Measurements from ENCODE around the gene TBC1D16. TPM values are rescaled to one million over a fixed set of nuclear protein-coding genes. Genes with fewer than 3 reads are reported as not detected.

The TBC1D16 gene
- total RNA-seq, 1 experiment from 2014 or later = 85.8 TPM

DNA sequence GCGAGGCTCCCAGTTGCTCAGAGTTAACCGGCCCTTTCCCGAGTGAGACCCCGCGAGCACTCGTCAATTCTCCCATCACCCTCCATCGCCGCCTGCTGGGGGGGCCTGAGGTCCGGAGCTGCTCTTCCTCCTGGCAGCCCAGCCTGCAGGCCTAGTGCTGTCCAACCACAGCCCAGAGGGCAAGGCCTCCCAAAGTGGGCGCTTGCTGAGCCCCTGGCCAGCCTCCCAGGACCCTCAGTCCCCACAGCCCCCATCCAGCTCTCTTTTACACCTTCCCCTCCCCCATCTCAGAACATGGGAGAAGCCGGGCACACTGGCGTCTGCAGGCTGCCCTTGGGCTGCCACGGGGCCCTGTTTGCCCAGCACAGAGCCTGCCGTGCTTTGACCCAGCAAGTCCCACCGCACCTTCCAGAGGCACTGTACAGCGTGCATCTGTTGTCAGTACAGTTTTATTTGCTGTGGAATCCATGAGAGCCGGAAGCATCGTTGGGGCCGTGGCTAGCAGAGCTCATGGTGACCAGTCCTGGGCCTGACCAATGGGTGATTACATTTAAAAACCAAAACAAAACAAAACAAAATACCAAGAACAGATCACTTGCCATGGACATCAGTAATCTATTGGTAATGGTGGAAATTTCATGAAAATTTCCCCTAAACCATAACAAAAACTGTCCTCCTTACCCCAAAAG lies 100.3 kb downstream of the TBC1D16 start:
- no peaks in the 10 kb centered on the region for H3K9me3 Mint-ChIP-seq
- H2BK12ac ChIP-seq (ENCODE audit: insufficient read length, low read depth, low read length) = no peak overlapping the region
- H4K5ac ChIP-seq (ENCODE audit: insufficient read length, low read depth, low read length) = no peak overlapping the region
- no peak overlapping the region for H2BK15ac ChIP-seq (ENCODE audit: low read depth, low read length)
- peaks cover 68 to 80% of the 10 kb centered on the region in 2 experiments for H3K4me1 Mint-ChIP-seq
- no peak overlapping the region for H3K56ac ChIP-seq (ENCODE audit: insufficient read length, low read depth, low read length)
- H3K4me3 Mint-ChIP-seq = no peak overlapping the region; a peak in 1 of 5 replicates
- no peaks in the 10 kb centered on the region for H3K79me1 ChIP-seq (ENCODE audit: insufficient read depth, low read depth, low read length, poor library complexity, severe bottlenecking)
- no peak overlapping the region for H3K4me2 ChIP-seq (ENCODE audit: insufficient read depth, insufficient read length, low read length)
- H2BK20ac ChIP-seq (ENCODE audit: low read depth, low read length, poor library complexity, severe bottlenecking) = no peak overlapping the region
- H2AFZ ChIP-seq (ENCODE audit: low read length) = no peak overlapping the region
- H3K27me3 Mint-ChIP-seq (ENCODE audit: low read depth) = peaks cover 16% of the 10 kb centered on the region
- no peaks in the 10 kb centered on the region for H3K9me3 ChIP-seq (ENCODE audit: control insufficient read depth, low read depth, low read length)
- H3K27me3 ChIP-seq (ENCODE audit: insufficient read depth, low read length) = no peaks in the 10 kb centered on the region
- no CpG with 5 or more reads among the region's 19 CpGs for WGBS (ENCODE audit: extremely low coverage, insufficient read length, low lambda C conversion rate)
- H4K91ac ChIP-seq (ENCODE audit: insufficient read length, low read depth, low read length) = no peak overlapping the region
- no peak overlapping the region for H3K23ac ChIP-seq (ENCODE audit: insufficient read length, low read depth, low read length)
- H4K8ac ChIP-seq (replicated peaks; ENCODE audit: insufficient read length, low read depth, low read length) = no peak overlapping the region
- H2AK5ac ChIP-seq (ENCODE audit: insufficient read length, low read length) = no peak overlapping the region
- H3K36me3 Mint-ChIP-seq (ENCODE audit: insufficient read depth in 1 of 3, low read depth in 3 of 3) = peaks cover 12 to 21% (median 19%) of the 10 kb centered on the region in 3 experiments
- TF ChIP-seq, protein P1, sequence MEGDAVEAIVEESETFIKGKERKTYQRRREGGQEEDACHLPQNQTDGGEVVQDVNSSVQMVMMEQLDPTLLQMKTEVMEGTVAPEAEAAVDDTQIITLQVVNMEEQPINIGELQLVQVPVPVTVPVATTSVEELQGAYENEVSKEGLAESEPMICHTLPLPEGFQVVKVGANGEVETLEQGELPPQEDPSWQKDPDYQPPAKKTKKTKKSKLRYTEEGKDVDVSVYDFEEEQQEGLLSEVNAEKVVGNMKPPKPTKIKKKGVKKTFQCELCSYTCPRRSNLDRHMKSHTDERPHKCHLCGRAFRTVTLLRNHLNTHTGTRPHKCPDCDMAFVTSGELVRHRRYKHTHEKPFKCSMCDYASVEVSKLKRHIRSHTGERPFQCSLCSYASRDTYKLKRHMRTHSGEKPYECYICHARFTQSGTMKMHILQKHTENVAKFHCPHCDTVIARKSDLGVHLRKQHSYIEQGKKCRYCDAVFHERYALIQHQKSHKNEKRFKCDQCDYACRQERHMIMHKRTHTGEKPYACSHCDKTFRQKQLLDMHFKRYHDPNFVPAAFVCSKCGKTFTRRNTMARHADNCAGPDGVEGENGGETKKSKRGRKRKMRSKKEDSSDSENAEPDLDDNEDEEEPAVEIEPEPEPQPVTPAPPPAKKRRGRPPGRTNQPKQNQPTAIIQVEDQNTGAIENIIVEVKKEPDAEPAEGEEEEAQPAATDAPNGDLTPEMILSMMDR (conservative IDR thresholded peaks at IDR 0.05) = peak; percentile 39; the same call in 2 of the 3 replicates
- H3K9ac ChIP-seq (ENCODE audit: extremely low read depth, insufficient read length, low read length) = no peak overlapping the region
- no peak overlapping the region for H3K27ac ChIP-seq (ENCODE audit: insufficient read length, low read depth, low read length)
- no peak overlapping the region for H2BK5ac ChIP-seq (ENCODE audit: insufficient read length, low read length)
- H3K14ac ChIP-seq (ENCODE audit: insufficient read depth, low read length) = no peak overlapping the region
- peak; percentile 64 for DNase-seq
- no peaks in the 10 kb centered on the region for H3K79me2 ChIP-seq (ENCODE audit: insufficient read depth, low read length)
- H3K18ac ChIP-seq (ENCODE audit: insufficient read length, low read depth, low read length) = no peak overlapping the region
- no peak overlapping the region for H3K4ac ChIP-seq (ENCODE audit: low read depth, low read length)
- no peak overlapping the region for H3T11ph ChIP-seq (ENCODE audit: low read length)
- H3K4me1 ChIP-seq (ENCODE audit: insufficient read depth, low read length) = peaks cover 8% of the 10 kb centered on the region
- H2BK120ac ChIP-seq (ENCODE audit: low read depth, low read length, poor library complexity, severe bottlenecking) = no peak overlapping the region
- H3K23me2 ChIP-seq (ENCODE audit: insufficient read length, low read depth, low read length, poor library complexity, severe bottlenecking) = peaks cover 6% of the 10 kb centered on the region
- no peaks in the 10 kb centered on the region for H4K20me1 ChIP-seq (ENCODE audit: control insufficient read depth, insufficient read depth, insufficient read length)
- peak overlapping the region in 2 of 3 experiments; percentile 70 to 80; a peak in 3 of 7 replicates for H3K27ac Mint-ChIP-seq
